Memory B cell (primary cell): ENCODE measurements around the gene ATG4C.
"Not testable (repeated sequence)": the region's sequence is repeated elsewhere in the genome, so short reads cannot be mapped to it uniquely, and the experiment has no call there.

Experiments used
- ATAC-seq: fragments of 150-1000 bp; cut with Tn5 transposase; 2 replicates; pipeline ENCODE4 v1.10.0; 2021; ENCODE audit warnings: low read depth, mild to moderate bottlenecking, moderate library complexity
- DNase-seq, 2 donors: peaks; one replicate each; pipeline ENCODE4 v3.0.0; 2022; ENCODE audit warnings: low spot score in 2 of 2
- H3K27ac Mint-ChIP-seq: one replicate; pipeline ENCODE4 v1.8.0; 2022; ENCODE audit warnings: mild to moderate bottlenecking, moderate library complexity, mixed read lengths
- H3K27me3 Mint-ChIP-seq: one replicate; pipeline ENCODE4 v1.8.0; 2022; ENCODE audit warnings: mixed read lengths
- H3K36me3 Mint-ChIP-seq: one replicate; pipeline ENCODE4 v1.8.0; 2022; ENCODE audit warnings: mild to moderate bottlenecking, mixed read lengths
- H3K4me1 Mint-ChIP-seq: one replicate; pipeline ENCODE4 v1.8.0; 2022; ENCODE audit warnings: mixed read lengths
- H3K4me3 Mint-ChIP-seq: one replicate; pipeline ENCODE4 v1.8.0; 2022; ENCODE audit warnings: mild to moderate bottlenecking, moderate library complexity, mixed read lengths
- H3K9me3 Mint-ChIP-seq: one replicate; pipeline ENCODE4 v1.8.0; 2022; ENCODE audit warnings: mixed read lengths

The ATG4C gene

DNA sequence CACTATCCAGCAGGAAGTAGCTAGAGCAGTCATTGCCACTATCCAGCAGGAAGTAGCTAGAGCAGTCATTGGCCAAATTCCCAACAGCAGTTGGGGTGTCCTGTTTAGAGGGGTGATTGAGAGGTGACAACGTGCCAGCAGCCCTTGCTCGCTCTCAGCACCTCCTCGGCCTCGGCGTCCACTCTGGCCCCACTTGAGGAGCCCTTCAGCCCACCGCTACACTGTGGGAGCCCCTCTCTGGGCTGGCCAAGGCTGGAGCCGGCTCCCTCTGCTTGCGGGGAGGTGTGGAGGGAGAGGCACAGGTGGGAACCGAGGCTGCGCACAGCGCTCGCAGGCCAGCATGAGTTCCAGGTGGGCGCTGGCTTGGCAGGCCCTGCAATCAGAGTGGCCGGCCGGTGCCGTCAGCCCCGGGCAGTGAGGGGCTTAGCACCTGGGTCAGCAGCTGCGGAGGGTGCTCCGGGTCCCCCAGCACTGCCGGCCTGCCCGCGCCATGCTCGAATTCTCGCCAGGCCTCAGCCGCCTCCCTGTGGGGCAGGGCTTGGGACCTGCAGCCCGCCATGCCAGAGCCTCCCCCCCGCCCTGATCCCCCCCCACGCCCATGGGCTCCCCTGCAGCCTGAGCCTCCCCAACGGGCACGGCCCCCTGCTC is 22.6 kb upstream of the ATG4C start:
- H3K9me3 Mint-ChIP-seq, H3K27ac Mint-ChIP-seq: not testable (repeated sequence)

DNA sequence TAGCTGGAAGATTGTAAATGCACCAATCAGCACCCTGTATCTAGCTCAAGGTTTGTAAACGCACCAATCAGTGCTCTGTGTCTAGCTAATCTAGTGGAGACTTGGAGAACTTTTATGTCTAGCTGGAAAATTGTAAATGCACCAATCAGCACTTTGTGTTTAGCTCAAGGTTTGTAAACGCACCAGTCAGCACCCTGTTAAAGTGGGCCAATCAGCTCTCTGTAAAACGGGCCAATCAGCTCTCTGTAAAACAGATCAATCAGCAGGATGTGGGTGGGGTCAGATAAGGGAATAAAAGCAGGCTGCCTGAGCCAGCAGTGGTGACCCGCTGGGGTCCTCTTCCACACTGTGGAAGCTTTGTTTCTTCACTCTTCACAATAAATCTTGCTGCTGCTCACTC is 21.9 kb upstream of the ATG4C start:
- not testable (repeated sequence) for DNase-seq, H3K27ac Mint-ChIP-seq, H3K4me1 Mint-ChIP-seq, H3K4me3 Mint-ChIP-seq, H3K36me3 Mint-ChIP-seq, ATAC-seq, H3K27me3 Mint-ChIP-seq, H3K9me3 Mint-ChIP-seq

More for the DNA sequence above, 22.6 kb upstream of the ATG4C start:
- not testable (repeated sequence) for H3K4me3 Mint-ChIP-seq, ATAC-seq, DNase-seq, H3K27me3 Mint-ChIP-seq, H3K4me1 Mint-ChIP-seq, H3K36me3 Mint-ChIP-seq

DNA sequence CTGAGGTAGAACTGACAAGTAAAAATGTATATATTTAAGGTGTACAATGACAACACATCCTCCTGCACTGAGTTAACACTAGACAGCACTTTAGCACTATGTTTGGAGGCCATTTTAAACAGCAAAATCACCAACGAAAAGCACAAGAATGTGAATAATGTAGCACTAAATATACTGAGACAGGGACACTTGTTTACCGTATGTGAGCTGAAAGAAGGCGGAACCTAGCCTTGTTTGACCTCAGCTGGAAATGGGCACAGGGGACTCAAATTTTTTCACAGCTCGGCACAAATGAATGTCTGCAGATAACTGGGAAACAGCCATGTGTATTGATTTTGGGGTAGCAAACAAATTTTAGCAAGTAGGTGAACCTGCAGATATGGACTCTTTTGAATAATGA is 18.0 kb upstream of the ATG4C start:
- Mint-ChIP-seq H3K27me3 (no peaks in the 10 kb centered on the region), H3K4me1 (no peaks in the 10 kb centered on the region), H3K4me3 (no peak overlapping the region), H3K27ac (no peak overlapping the region), H3K36me3 (no peaks in the 10 kb centered on the region), H3K9me3 (peaks cover 3% of the 10 kb centered on the region)
- DNase-seq (no peak), ATAC-seq (no peak)

DNA sequence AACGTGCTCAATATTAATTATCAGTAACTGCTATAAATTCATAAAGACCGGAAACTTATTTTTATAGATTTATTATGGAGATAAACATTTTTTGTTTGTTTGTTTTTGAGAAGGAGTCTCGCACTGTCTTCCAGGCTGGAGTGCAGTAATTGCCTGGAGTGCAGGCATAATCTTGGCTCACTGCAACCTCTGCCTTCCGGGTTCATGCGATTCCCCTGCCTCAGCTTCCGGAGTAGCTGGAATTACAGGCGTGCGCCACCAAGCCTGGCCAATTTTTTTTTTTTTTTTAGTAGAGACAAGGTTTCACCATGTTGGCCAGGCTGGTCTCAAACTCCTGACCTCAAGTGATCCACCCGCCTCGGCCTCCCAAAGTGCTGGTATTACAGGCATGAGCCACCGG is 15.4 kb upstream of the ATG4C start:
- DNase-seq, H3K9me3 Mint-ChIP-seq: not testable (repeated sequence)

DNA sequence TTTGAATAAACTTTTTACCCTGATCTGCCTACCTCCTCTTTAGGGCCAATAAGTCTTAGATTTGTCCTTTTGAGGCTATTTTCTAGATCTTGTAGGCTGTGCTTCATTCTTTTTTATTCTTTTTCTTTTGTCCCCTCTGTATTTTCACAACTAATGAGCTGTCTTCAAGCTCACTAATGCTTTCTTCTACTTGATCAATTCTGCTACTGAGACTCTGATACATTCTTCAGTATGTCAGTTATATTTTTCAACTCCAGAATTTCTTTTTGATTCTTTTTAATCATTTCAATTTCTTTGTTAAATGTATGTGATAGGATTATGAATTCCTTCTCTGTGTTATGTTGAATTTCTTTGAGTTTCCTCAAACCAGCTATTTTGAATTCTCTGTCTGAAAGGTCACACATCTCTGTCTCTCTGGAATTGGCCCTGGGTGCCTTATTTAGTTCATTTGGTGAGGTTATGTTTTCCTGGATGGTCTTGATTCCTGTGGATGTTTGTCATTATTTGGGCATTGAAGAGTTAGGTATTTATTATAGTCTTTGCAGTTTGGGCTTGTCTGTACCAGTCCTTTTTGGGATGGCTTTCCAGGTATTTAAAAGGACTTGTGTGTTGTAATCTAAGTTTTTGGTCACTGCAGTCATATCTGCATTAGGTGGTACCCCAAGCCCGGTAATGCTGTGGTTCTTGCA is 11.2 kb upstream of the ATG4C start:
- H3K4me3 Mint-ChIP-seq, result no peak overlapping the region
- no peak overlapping the region for H3K27ac Mint-ChIP-seq
- ATAC-seq (no peak), DNase-seq (no peak)
- peaks cover 8% of the 10 kb centered on the region for H3K36me3 Mint-ChIP-seq
- H3K4me1 Mint-ChIP-seq, result peaks cover 4% of the 10 kb centered on the region
- no peaks in the 10 kb centered on the region for H3K27me3 Mint-ChIP-seq
- H3K9me3 Mint-ChIP-seq, result peaks cover 17% of the 10 kb centered on the region

More for the DNA sequence above, 15.4 kb upstream of the ATG4C start:
- H3K4me3 Mint-ChIP-seq, H3K27ac Mint-ChIP-seq, H3K36me3 Mint-ChIP-seq, H3K4me1 Mint-ChIP-seq, ATAC-seq, H3K27me3 Mint-ChIP-seq: not testable (repeated sequence)

DNA sequence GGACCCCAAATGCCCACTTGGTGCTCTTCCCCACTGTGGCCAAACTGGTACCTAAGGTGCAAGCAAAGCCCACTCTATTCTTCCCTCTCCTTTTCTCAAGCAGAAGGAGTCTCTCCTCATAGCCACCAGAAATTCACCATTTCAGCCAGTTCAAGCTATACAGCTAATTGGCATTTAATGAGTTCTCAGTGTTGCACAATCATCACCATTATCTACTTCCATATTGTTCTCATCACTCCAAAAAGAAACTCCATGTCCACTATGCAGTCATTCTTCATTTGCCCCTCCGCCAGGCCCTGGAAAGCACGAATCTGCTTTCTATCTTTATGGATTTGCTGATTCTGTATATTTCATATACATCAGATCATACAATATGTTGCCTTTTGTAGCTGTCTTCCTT is 9.9 kb upstream of the ATG4C start:
- Mint-ChIP-seq H3K4me1 (peaks cover 4% of the 10 kb centered on the region), H3K27ac (no peak overlapping the region), H3K36me3 (peaks cover 8% of the 10 kb centered on the region), H3K9me3 (peaks cover 17% of the 10 kb centered on the region), H3K4me3 (no peak overlapping the region), H3K27me3 (no peaks in the 10 kb centered on the region)
- DNase-seq (no peak), ATAC-seq (no peak)

DNA sequence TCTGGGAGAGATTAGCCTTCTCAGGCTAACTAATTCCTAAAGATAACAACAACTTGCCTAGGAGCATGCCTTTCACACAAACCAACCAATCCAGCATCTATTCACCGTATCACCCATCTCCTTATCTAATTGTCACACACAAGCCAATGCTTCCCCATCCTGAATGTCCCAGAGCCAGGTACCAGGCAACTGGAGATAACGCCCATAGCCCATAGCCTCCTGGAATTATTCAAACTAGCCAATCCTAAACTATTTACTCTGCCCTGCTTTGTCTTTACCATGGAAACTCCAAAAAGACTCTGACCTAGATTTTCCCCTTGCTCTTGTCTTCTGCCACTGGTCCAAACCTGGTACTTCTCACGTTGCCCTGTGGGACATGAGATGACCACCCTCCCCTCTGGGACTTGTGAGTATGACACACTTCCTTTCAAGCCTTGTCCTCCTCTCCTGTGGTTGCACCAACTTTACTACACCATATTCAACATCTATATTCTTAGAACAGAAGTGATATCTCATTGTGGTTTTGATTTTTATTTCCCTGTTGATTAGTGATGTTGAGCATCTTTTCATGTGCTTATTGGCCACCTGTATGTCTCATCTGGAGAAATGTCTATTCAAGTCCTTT is 8.8 kb upstream of the ATG4C start:
- no peaks in the 10 kb centered on the region for H3K27me3 Mint-ChIP-seq
- H3K4me3 Mint-ChIP-seq, result no peak overlapping the region
- peak; percentile 78 for ATAC-seq
- peak overlapping the region; percentile 11 for H3K27ac Mint-ChIP-seq
- no peak for DNase-seq
- H3K9me3 Mint-ChIP-seq, result peaks cover 16% of the 10 kb centered on the region
- H3K4me1 Mint-ChIP-seq, result peaks cover 4% of the 10 kb centered on the region
- peaks cover 8% of the 10 kb centered on the region for H3K36me3 Mint-ChIP-seq

DNA sequence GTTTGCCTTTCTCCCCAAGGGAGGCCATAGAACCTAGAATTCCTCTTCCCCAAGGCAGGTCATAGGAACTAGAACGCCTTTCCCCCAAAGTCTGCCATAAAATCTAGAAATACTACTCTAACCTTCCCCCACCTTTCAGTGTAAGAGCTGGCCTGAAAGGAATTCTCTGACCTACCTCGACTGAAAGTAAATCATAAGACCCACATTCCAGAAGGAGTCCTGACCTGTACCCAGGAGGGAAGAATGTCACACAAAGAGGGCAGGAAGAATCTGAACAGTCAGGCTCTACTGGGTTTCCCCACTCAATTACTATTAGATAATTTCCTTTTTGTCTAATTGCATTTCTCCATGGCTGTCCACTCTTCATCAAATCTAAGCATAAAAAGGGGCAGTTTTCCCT is 5.7 kb upstream of the ATG4C start:
- H3K4me3 Mint-ChIP-seq, result no peak overlapping the region

DNA sequence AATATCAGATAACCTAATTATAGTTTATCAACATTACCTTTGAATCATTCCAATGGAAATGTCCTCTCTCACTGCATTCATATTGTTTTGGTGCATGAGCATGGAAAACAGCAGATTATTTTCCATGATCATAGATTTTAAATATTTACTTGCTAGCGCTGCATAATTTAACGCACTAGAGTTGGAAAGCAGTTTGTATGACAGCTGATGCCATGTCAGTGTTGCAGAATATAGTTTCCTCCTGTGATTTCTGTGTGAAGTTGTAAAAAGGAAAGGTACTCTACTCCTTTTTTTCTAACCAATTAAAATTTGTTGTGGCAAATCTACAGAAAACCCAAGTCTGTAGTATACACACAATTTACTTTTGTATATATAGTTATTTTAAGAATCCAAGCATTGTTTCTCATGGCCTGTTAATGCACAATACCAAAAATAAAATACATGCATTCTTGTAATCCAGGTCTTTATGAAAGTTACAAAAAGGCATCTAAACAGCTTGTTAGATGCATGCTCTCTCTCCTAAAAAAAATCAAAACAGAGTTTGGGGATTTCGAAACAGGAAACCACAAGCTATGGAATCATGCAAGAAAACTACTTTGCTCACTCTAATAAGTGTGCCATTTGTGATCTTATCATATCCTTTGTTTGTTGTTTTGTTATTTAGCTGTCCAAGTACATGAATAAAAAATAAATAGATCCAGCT is 1.9 kb upstream of the ATG4C start:
- Mint-ChIP-seq H3K27me3 (no peaks in the 10 kb centered on the region), H3K27ac (no peak overlapping the region), H3K9me3 (no peaks in the 10 kb centered on the region), H3K4me1 (peaks cover 8% of the 10 kb centered on the region), H3K36me3 (no peaks in the 10 kb centered on the region), H3K4me3 (no peak overlapping the region)
- DNase-seq (no peak), ATAC-seq (no peak)

More for the DNA sequence above, 5.7 kb upstream of the ATG4C start:
- H3K4me1 Mint-ChIP-seq, result peaks cover 4% of the 10 kb centered on the region
- H3K9me3 Mint-ChIP-seq, result peaks cover 7% of the 10 kb centered on the region
- DNase-seq (no peak), ATAC-seq (no peak)
- H3K36me3 Mint-ChIP-seq, result peaks cover 4% of the 10 kb centered on the region
- no peak overlapping the region for H3K27ac Mint-ChIP-seq
- no peaks in the 10 kb centered on the region for H3K27me3 Mint-ChIP-seq

DNA sequence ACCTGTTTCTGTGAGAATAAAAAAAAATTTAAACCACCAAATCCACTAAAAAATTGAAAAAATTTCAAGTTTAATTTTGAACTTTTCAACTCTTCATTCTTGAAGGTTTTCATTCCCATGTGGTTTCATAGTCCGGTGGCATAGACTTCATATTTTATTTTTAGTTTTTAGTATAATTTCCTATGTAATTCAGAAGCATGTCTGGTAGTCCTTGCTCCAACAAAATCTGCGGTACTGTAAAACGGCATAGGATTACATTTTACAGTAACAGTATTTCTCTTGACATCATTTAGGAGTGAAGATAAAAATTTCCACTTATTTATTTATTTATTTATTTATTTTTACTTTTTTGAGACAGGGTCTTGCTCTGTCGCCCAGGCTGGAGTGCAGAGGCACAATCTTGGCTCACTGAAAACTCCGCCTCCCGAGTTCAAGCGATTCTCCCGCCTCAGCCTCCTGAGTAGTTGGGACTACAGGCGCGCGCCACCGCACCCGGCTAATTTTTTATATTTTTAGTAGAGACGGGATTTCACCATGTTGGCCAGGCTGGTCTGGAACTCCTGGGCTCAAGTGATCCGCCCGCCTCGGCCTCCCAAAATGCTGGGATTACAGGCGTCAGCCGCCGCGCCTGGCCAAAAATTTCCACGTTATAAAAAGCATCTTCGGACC is 1.3 kb upstream of the ATG4C start:
- not testable (repeated sequence) for H3K9me3 Mint-ChIP-seq, H3K27ac Mint-ChIP-seq, DNase-seq, H3K27me3 Mint-ChIP-seq, H3K4me3 Mint-ChIP-seq, H3K36me3 Mint-ChIP-seq, H3K4me1 Mint-ChIP-seq, ATAC-seq

DNA sequence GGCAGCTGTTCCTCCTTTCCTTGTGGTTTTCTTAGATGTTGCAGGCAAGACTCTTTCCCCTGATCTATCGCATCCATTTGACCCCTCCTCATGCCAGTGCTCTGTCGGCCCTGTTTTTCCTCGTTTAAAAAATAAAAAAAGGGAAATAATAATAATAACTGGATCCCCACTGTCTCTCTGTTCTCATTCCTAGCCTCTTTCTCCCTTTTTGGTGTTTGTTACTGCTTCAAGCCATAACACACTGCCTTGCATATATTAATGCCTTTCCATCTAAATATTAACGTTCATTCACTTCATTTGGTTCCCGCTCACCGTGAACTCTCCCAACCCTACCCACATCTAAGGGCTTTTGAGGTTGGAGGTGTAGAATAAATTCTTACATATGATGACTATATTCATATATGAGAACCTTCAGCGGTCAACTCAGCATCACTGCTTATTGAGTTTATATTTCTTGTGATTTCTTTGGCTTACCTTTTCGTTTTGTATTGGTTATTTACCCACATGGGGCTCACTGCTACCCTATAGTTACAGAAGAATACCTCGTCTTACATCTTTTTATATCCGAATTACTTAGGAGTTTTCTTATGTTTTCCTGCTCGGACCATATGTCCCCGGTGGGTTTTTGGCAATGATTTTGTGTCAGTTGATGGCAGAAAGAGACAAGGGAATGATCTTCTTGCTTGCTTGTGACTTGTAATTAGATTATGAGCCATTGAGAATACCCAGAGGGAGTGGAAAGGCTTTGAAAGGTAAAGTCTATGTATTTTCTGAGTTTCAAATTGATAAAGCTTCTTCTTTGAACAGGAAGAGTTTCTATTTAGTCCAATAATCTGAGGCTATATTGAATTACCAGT is 805 bp downstream of the ATG4C start:
- ATAC-seq, result no peak
- no peak overlapping the region for H3K27ac Mint-ChIP-seq
- DNase-seq, result no peak
- peaks cover 12% of the 10 kb centered on the region for H3K4me1 Mint-ChIP-seq
- no peaks in the 10 kb centered on the region for H3K36me3 Mint-ChIP-seq
- no peaks in the 10 kb centered on the region for H3K27me3 Mint-ChIP-seq
- no peak overlapping the region for H3K4me3 Mint-ChIP-seq
- H3K9me3 Mint-ChIP-seq, result no peaks in the 10 kb centered on the region

DNA sequence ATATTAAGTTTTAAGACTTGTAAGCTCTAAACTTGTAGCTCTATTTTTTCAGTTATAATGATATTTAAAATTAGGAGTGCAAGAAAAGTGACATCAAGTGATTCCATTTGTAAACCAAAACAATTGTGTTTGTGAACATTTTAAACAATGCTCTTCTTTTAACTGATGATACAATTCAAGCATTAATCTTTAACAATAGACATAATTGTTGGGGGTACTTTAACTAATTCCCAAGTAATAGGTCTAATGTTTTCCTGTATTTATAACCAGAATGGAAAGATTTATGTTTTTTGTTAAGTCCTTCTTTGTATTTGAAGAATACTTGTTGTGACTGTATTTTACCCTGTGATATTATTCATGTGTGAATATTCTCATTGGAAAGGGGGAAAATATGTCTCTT is 6.8 kb downstream of the ATG4C start:
- Mint-ChIP-seq H3K27me3 (no peaks in the 10 kb centered on the region), H3K4me1 (peaks cover 41% of the 10 kb centered on the region), H3K36me3 (peaks cover 9% of the 10 kb centered on the region)

DNA sequence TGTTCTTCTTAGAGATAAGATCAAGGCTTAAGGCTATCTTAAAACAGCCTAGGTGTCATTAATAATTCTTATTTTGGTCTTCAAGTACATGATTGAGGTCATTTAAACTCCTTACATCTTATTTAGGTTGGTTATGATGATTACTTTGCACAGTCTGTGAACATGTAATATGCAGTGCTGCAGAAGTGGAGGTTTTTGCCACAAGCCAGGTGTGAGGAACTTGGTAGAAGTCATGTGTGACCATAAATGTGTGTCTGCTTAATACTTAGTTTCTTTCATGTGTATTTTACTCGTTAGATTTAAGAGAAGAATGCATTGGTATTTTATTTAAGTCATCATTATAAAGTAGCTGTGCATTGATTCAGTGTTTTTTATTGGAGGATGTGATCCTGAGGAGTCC is 10.1 kb downstream of the ATG4C start:
- Mint-ChIP-seq H3K27ac (peak overlapping the region; percentile 95), H3K9me3 (no peaks in the 10 kb centered on the region), H3K36me3 (peaks cover 9% of the 10 kb centered on the region), H3K4me1 (peaks cover 29% of the 10 kb centered on the region), H3K4me3 (peak overlapping the region; percentile 37), H3K27me3 (no peaks in the 10 kb centered on the region)
- no peak for DNase-seq
- peak; percentile 84 for ATAC-seq

More for the DNA sequence above, 6.8 kb downstream of the ATG4C start:
- no peak overlapping the region for H3K4me3 Mint-ChIP-seq
- ATAC-seq (no peak), DNase-seq (no peak)
- H3K9me3 Mint-ChIP-seq, result no peaks in the 10 kb centered on the region
- H3K27ac Mint-ChIP-seq, result no peak overlapping the region
